HepG2 (cell line): ENCODE measurements around the gene HOXB2. TPM values are rescaled to one million over a fixed set of nuclear protein-coding genes. Genes with fewer than 3 reads are reported as not detected.

ENCODE experiments used
- ATAC-seq: fragments of 200-7000 bp; cut with Tn5 transposase; 3 replicates; pipeline ENCODE4 v1.9.1; 2020; ENCODE audit warnings: mild to moderate bottlenecking, moderate library complexity
- BruUV-seq: library from RNA; stranded (reverse); fragments of 400-500 nt; replicated peaks from 2 replicates; lab custom pipeline; 2021; lab: Mats Ljungman, UMichigan
- CTCF ChIA-PET: fragments of 300-600 bp; formaldehyde crosslinking; extraction: SDS; loops from one replicate; lab custom pipeline; 2021; ENCODE audit warnings: low total read pairs, inconsistent platforms, low intra/inter-chr PET ratio; lab: Yijun Ruan, JAX
- POLR2A ChIA-PET: fragments of 350-600 bp; sonication (Branson Sonifier 250); formaldehyde crosslinking; loops from one replicate; lab custom pipeline; 2020; ENCODE audit warnings: antibody characterized with exemption, inconsistent platforms; lab: Yijun Ruan, JAX
- DNase-seq: peaks from one replicate; pipeline ENCODE4 v3.0.0-alpha.2; 2015; ENCODE audit warnings: low spot score
- FAIRE-seq: peaks from 3 replicates; lab custom pipeline; 2011; peaks lifted over from hg19 to GRCh38; lab: Jason Lieb, UNC
- H2AFZ ChIP-seq: one replicate; pipeline ENCODE4 v1.6.1; 2011; ENCODE audit warnings: low read length, inconsistent platforms
- H3K27ac ChIP-seq: fragments of 300-600 bp; 3 replicates; pipeline ENCODE4 v1.8.0; 2011; ENCODE audit warnings: mixed run types, mild to moderate bottlenecking, mixed read lengths, low read length, inconsistent platforms; ENCODE audit not compliant: insufficient read depth; ENCODE audit errors: extremely low read length
- H3K27me3 ChIP-seq, 2 experiments: fragments of 200-600 bp in 1 of 2; 2 replicates in 1 of 2; 3 replicates in 1 of 2; pipeline versions ENCODE4 v1.6.0 to v1.8.0; 2011; ENCODE audit warnings: low read length in 2 of 2, mild to moderate bottlenecking in 2 of 2, moderate library complexity in 2 of 2, inconsistent platforms in 1 of 2; ENCODE audit not compliant: insufficient read depth in 2 of 2, control insufficient read depth in 1 of 2
- H3K36me3 ChIP-seq, 2 experiments: fragments of 200-600 bp in 1 of 2; replicated peaks in 1 of 2; 2 replicates in 1 of 2; 3 replicates in 1 of 2; pipeline versions ENCODE4 v1.5.1 to v1.8.0; 2011; ENCODE audit warnings: low read length in 2 of 2, inconsistent platforms in 1 of 2; ENCODE audit not compliant: insufficient read depth in 2 of 2, control insufficient read depth in 1 of 2
- H3K4me1 ChIP-seq: 2 replicates; pipeline ENCODE4 v1.5.1; 2012; ENCODE audit warnings: low read length, inconsistent platforms; ENCODE audit not compliant: insufficient read depth
- H3K4me2 ChIP-seq: 2 replicates; pipeline ENCODE4 v1.6.0; 2011; ENCODE audit warnings: low read depth, low read length, inconsistent platforms
- H3K4me3 ChIP-seq, 3 experiments: fragments of 200-600 bp in 1 of 3; sonication (generic), shearing (Covaris generic) in 1 of 3; replicated peaks in 1 of 3; 2 replicates each; pipeline ENCODE4 v1.5.1; 2011 to 2016; ENCODE audit warnings: low read length in 3 of 3, inconsistent platforms in 2 of 3, low read depth in 2 of 3, mild to moderate bottlenecking in 2 of 3, control low read depth in 1 of 3, mixed read lengths in 1 of 3; ENCODE audit not compliant: insufficient read depth in 1 of 3
- H3K79me2 ChIP-seq: one replicate; pipeline ENCODE4 v1.6.1; 2011; ENCODE audit warnings: low read length, inconsistent platforms; ENCODE audit not compliant: insufficient read depth
- H3K9ac ChIP-seq: 2 replicates; pipeline ENCODE4 v1.6.0; 2011; ENCODE audit warnings: mild to moderate bottlenecking, low read depth, low read length, inconsistent platforms; ENCODE audit not compliant: insufficient read depth
- H3K9me3 ChIP-seq: 2 replicates; pipeline ENCODE4 v1.5.1; 2012; ENCODE audit warnings: mild to moderate bottlenecking, low read length
- H4K20me1 ChIP-seq: 2 replicates; pipeline ENCODE4 v1.6.0; 2011; ENCODE audit warnings: inconsistent platforms, mild to moderate bottlenecking, low read length, moderate library complexity; ENCODE audit not compliant: insufficient read depth
- EEA1 ChIP-seq: sonication (generic); formaldehyde crosslinking; IDR thresholded peaks from 2 replicates; pipeline ENCODE4 v1.5.1; 2020; ENCODE audit warnings: mild to moderate bottlenecking, missing genetic modification reagents, borderline replicate concordance
- MAFK ChIP-seq, 2 experiments: IDR thresholded peaks in 1 of 2; conservative IDR thresholded peaks in 1 of 2; 2 replicates each; pipeline ENCODE4 v1.6.1; 2011; ENCODE audit warnings: improper control_type of control experiment in 2 of 2, low read length in 2 of 2
- SMARCE1 ChIP-seq: fragments of 450-650 bp; IDR thresholded peaks from 2 replicates; pipeline ENCODE4 v1.6.1; 2017; ENCODE audit warnings: borderline replicate concordance
- STAT5B ChIP-seq: sonication (generic); formaldehyde crosslinking; IDR thresholded peaks from 2 replicates; pipeline ENCODE4 v1.4.0; 2020; ENCODE audit warnings: missing genetic modification reagents
- USF2 ChIP-seq, 2 experiments: sonication (generic) in 1 of 2; formaldehyde crosslinking in 1 of 2; IDR thresholded peaks; 2 replicates each; pipeline versions ENCODE4 v1.5.1 to v1.6.1; 2011 to 2020; ENCODE audit warnings: borderline replicate concordance in 1 of 2, low read depth in 1 of 2, low read length in 1 of 2, mild to moderate bottlenecking in 1 of 2, missing genetic modification reagents in 1 of 2, moderate library complexity in 1 of 2
- ZNF17 ChIP-seq: sonication (generic); formaldehyde crosslinking; IDR thresholded peaks from 2 replicates; pipeline ENCODE4 v1.5.0; 2020; ENCODE audit warnings: mild to moderate bottlenecking, missing genetic modification reagents
- WGBS: methylation state at CpG from one replicate; pipeline ENCODE4 v1.1.6; 2017; ENCODE audit warnings: low lambda C conversion rate; 5-methylcytosine and 5-hydroxymethylcytosine counted together
- in situ Hi-C: cut with HindIII; loops from 2 replicates; pipeline ENCODE4 v1.10.0; 2017; ENCODE audit warnings: low pct_unique_long_range_greater_than_20kb; ENCODE audit not compliant: extremely low pct_ligation_motif_present
- intact Hi-C: fragments of 100-400 bp; cut with micrococcal nuclease; formaldehyde crosslinking; loops from one replicate; pipeline ENCODE4 v1.10.0; 2022; ENCODE audit not compliant: unreplicated experiment
- polyA plus RNA-seq, 8 experiments: library from polyadenylated mRNA; depleted of rRNA in 3 of 8; stranded (reverse) in 7 of 8; unstranded in 1 of 8; fragments of >200 nt; fragmentation: Illumina TruSeq in 4 of 8; extraction: Trizol in 4 of 8; gene quantifications; 2 replicates each; pipeline versions ENCODE4 v1.2.1 to v1.2.3, GENCODE V29; 2011 to 2016; ENCODE audit warnings: low read depth in 4 of 8, missing spikeins in 1 of 8, mixed read lengths in 1 of 8; ENCODE audit not compliant: insufficient read depth in 1 of 8
- total RNA-seq, 5 experiments: library from RNA; depleted of rRNA; stranded (reverse); fragments of >200 nt; fragmentation: Illumina TruSeq; extraction: Trizol; gene quantifications; 2 replicates each; pipeline ENCODE4 v1.2.3, GENCODE V29; 2016; ENCODE audit warnings: low read depth in 1 of 5

HOXB2 gene
- total and polyA plus RNA-seq, 2 of the 13 experiments (the other 11 are each of a cell fraction or from before 2014, with no cell fraction given), result not detected

GRCh38 chr17:48514477-48514876 lies 30.4 kb downstream of the HOXB2 start:
- FAIRE-seq, result no peak
- intact Hi-C loops (no loop called here), in situ Hi-C loops (no loop called here)
- no peaks in the 10 kb centered on the region for H3K4me1 ChIP-seq
- no peak overlapping the region for H3K4me2 ChIP-seq
- H3K27me3 ChIP-seq, result peaks cover 0 to 17% of the 10 kb centered on the region in 2 experiments; a peak in 1 of 5 replicates
- no peak overlapping the region for H3K27ac ChIP-seq
- DNase-seq, result no peak
- H3K9ac ChIP-seq, result no peak overlapping the region
- H3K9me3 ChIP-seq, result no peaks in the 10 kb centered on the region
- H4K20me1 ChIP-seq, result no peaks in the 10 kb centered on the region
- H3K4me3 ChIP-seq, result no peak overlapping the region
- no peaks in the 10 kb centered on the region for H3K36me3 ChIP-seq
- POLR2A ChIA-PET, result no interaction called here
- CTCF ChIA-PET, result no interaction called here
- no TSS peak for BruUV-seq
- 0% methylated on average over 2 of the region's 2 CpGs for WGBS
- ATAC-seq, result no peak
- no peak for TF ChIP-seq ZNF17
- no peak for TF ChIP-seq STAT5B
- H3K79me2 ChIP-seq, result no peaks in the 10 kb centered on the region
- no peak overlapping the region for H2AFZ ChIP-seq

GRCh38 chr17:48513666-48514455 lies 31.0 kb downstream of the HOXB2 start:
- no peak overlapping the region for H3K27ac ChIP-seq
- H3K4me2 ChIP-seq, result no peak overlapping the region
- no peak overlapping the region for H2AFZ ChIP-seq
- in situ Hi-C loops (no loop called here), intact Hi-C loops (no loop called here)
- 0% methylated on average over 6 of the region's 6 CpGs for WGBS
- no peaks in the 10 kb centered on the region for H3K79me2 ChIP-seq
- no peak for TF ChIP-seq SMARCE1
- TF ChIP-seq USF2 (IDR thresholded peaks at IDR 0.05; ENCODE audit: low read depth, low read length), result no peak
- TF ChIP-seq USF2 (CRISPR knock-in tag; IDR thresholded peaks at IDR 0.05; ENCODE audit: borderline replicate concordance), result no peak
- no peak for TF ChIP-seq EEA1 (CRISPR knock-in tag)
- TF ChIP-seq MAFK (conservative IDR thresholded peaks at IDR 0.05 in 1 of 2, IDR thresholded peaks at IDR 0.05 in 1 of 2; ENCODE audit: low read length in 2 of 2), result peak; percentile 30 to 59
- TF ChIP-seq, all 625 proteins: peak for 1
- H3K9ac ChIP-seq, result no peak overlapping the region
- no peak overlapping the region for H3K4me3 ChIP-seq
- DNase-seq, result no peak
- H4K20me1 ChIP-seq, result no peaks in the 10 kb centered on the region
- no TSS peak for BruUV-seq
- FAIRE-seq, result no peak
- H3K9me3 ChIP-seq, result no peaks in the 10 kb centered on the region
- H3K36me3 ChIP-seq, result no peaks in the 10 kb centered on the region
- ChIA-PET CTCF (no interaction called here), POLR2A (no interaction called here)
- no peaks in the 10 kb centered on the region for H3K4me1 ChIP-seq
- H3K27me3 ChIP-seq, result peaks cover 0 to 17% of the 10 kb centered on the region in 2 experiments; a peak in 1 of 5 replicates
- ATAC-seq, result no peak
